NCI-H2196 treated with DMSO at 0.1 percent for 48 hours (cell line): ENCODE measurements around the gene FLII.

Experiments
- DNase-seq: peaks from one replicate; lab custom pipeline; 2025; ENCODE audit not compliant: unreplicated experiment; lab: John Stamatoyannopoulos, UW

Gene FLII

GRCh38 chr17:18245038-18245776 is 13.3 kb downstream of the FLII start:
- no peak for DNase-seq

- DNase-seq = no peak
Measured at GRCh38 chr17:18241229-18241871, 17.2 kb downstream of the FLII start.

- no peak for DNase-seq
Measured at GRCh38 chr17:18240449-18240848, 18.1 kb downstream of the FLII start.

- DNase-seq = no peak
Measured at GRCh38 chr17:18238299-18238698, 20.2 kb downstream of the FLII start.

GRCh38 chr17:18237461-18237860 is 21.1 kb downstream of the FLII start:
- DNase-seq = no peak

GRCh38 chr17:18236494-18236893 is 22.0 kb downstream of the FLII start:
- DNase-seq = no peak

- DNase-seq = no peak
Measured at GRCh38 chr17:18235743-18236256, 22.7 kb downstream of the FLII start.

GRCh38 chr17:18234853-18235380 is 23.6 kb downstream of the FLII start:
- no peak for DNase-seq

- no peak for DNase-seq
Measured at GRCh38 chr17:18233803-18234518, 24.6 kb downstream of the FLII start.

GRCh38 chr17:18231164-18231563 is 27.4 kb downstream of the FLII start:
- DNase-seq = no peak

- no peak for DNase-seq
Measured at GRCh38 chr17:18230288-18231141, 28.0 kb downstream of the FLII start.

GRCh38 chr17:18229771-18230170 is 28.8 kb downstream of the FLII start:
- DNase-seq = no peak

GRCh38 chr17:18229254-18229653 is 29.3 kb downstream of the FLII start:
- no peak for DNase-seq

GRCh38 chr17:18228176-18228682 is 30.3 kb downstream of the FLII start:
- no peak for DNase-seq

- DNase-seq = no peak
Measured at GRCh38 chr17:18227635-18228034, 30.9 kb downstream of the FLII start.

GRCh38 chr17:18226284-18226945 is 32.1 kb downstream of the FLII start:
- DNase-seq = no peak

- DNase-seq = no peak
Measured at GRCh38 chr17:18225642-18226283, 32.8 kb downstream of the FLII start.

- DNase-seq = peak; percentile 52
Measured at GRCh38 chr17:18225121-18225641, 33.4 kb downstream of the FLII start, which contains the start of gene LLGL1. LLGL1 (plus strand) TSS chr17:18225635; CDS start chr17:18225683, 48 bp downstream.
